NCI-H2081 (cell line): ENCODE measurements around the gene CDKN3.
"Not testable (repeated sequence)": the region's sequence is repeated elsewhere in the genome, so short reads cannot be mapped to it uniquely, and the experiment has no call there.

Source experiments
- DNase-seq, 2 experiments: peaks; one replicate each; lab custom pipeline; 2025; lab: John Stamatoyannopoulos, UW

The CDKN3 gene

DNA sequence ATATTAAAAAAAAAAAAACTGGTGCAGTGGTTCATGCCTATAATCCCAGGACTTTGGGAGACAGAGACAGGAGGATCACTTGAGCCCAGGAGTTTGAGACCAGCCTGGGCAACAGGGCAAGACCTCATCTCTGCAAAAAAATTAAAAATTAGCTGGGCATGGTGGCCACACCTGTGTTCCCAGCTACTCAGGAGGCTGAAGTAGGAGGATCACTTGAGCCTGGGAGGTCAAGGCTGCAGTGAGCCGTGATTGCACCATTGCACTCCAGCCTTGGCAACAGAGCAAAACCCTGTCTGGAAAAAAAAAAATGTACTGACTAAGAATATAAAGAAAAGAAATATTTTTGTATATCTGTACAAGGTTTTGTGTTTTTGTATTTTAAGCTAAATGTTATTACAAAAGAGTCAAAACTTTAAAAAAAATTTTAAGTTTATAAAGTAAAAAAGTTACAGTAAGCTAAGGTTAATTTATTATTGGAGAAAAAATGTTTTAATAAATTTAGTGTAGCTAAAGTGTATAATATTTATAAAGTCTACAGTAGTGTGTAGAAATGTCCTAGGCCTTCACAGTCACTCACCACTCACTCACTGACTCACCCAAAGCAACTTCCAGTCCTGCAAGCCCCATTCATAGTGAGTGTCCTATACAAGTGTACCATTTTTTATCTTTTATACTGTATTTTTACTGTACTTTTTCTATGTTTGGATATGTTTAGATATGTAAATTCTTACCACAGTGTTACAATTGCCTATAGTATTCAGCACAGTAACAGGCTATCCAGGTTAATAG lies 60.2 kb downstream of the CDKN3 start:
- DNase-seq = not testable (repeated sequence)

DNA sequence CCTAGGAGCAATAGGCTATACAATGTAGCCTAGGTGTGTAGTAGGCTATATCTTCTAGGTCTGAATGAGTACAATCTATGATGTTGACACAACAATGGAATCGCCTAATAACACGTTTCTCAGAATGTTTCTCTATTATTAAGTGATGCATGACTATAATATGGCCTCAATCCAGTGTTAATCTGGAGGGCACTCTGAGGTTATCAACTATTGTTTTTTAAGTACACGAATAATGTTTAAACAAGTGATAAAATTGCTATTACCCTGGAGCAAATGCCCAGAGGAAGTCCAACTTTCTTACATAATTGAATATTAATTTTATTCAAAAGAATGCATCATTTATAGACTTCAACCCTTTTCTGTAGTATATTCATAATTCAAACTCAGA lies 60.8 kb downstream of the CDKN3 start:
- DNase-seq = no peak

DNA sequence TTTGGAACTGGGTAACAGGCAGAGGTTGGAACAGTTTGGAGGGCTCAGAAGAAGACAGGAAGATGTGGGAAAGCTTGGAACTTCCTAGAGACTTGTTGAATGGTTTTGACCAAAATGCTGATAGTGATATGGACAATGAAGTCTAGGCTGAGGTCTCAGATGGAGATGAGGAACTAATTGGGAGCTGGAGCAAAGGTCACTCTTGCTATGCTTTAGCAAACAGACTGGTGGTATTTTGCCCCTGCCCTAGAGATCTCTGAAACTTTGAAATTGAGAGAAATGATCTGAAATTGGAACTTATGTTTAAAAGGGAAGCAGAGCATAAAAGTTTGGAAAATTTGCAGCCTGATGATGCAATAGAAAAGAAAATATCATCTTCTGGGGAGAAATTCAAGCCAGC lies 61.7 kb downstream of the CDKN3 start:
- DNase-seq = not testable (repeated sequence)

DNA sequence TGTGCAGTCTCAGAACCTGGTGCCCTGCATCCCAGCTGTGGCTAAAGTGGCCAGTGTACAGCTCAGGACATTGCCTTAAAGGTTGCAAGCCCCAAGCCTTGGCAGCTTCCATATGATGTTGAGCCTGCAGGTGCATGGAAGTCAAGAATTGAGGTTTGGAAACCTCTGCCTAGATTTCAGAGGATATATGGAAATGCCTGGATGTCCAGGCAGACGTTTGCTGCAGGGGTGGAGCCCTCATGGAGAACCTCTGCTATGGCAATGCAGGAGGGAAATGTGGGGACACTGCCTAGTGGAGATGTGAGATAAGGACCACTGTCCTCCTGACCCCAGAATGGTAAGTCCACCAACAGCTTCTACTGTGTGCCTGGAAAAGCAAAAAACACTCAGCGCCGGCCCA lies 62.3 kb downstream of the CDKN3 start:
- no peak for DNase-seq

GRCh38 chr14:54462048-54462447 lies 65.2 kb downstream of the CDKN3 start:
- no peak for DNase-seq

- DNase-seq = no peak
Observed at GRCh38 chr14:54465654-54466053, 68.8 kb downstream of the CDKN3 start.

DNA sequence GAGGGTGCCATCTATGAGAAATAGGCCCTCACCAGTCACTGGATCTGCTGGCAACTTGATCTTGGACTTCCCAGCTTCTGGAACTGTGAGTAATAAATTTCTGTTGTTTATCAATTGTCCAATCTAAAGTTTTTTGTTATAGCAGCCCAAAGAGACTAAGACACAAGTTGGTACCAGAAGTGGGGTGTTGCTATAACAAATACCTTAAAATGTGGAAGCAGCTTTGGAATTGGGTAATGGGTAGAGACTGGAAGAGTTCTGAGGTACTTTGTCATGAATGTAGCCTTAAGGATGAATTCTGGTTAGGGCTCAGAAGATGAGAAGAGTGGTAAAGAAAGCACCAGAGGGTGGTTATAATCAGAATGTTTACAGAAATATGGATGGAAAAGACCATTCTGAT lies 70.5 kb downstream of the CDKN3 start:
- no peak for DNase-seq
